HCT116 (cell line): ENCODE results near the gene RANGAP1. TPM values are rescaled to one million over a fixed set of nuclear protein-coding genes. Genes with fewer than 3 reads are reported as not detected.

Source experiments
- ATAC-seq: fragments of 200-7000 bp; cut with Tn5 transposase; 2 replicates; pipeline ENCODE4 v1.9.1; 2020; ENCODE audit warnings: mild to moderate bottlenecking, moderate library complexity
- BruUV-seq: library from RNA; stranded (reverse); fragments of 400-500 nt; replicated peaks from 2 replicates; lab custom pipeline; 2021; lab: Mats Ljungman, UMichigan
- CTCF ChIA-PET: fragments of 300-600 bp; sonication (Branson Sonifier 250); formaldehyde crosslinking; loops from one replicate; lab custom pipeline; 2021; ENCODE audit warnings: antibody characterized with exemption; lab: Charles Lee
- POLR2A ChIA-PET: fragments of 300-600, 350-600 bp; sonication (Branson Sonifier 250); formaldehyde crosslinking; loops from one replicate; lab custom pipeline; 2021; ENCODE audit warnings: antibody characterized with exemption; lab: Charles Lee
- RAD21 ChIA-PET, 2 experiments: fragments of 300-600 bp; sonication (Branson Sonifier 250); formaldehyde crosslinking; loops; one replicate each; lab custom pipeline; 2023; ENCODE audit warnings: low total read pairs in 2 of 2; ENCODE audit not compliant: uncharacterized antibody in 2 of 2, unreplicated experiment in 2 of 2, low non-redundant PET in 1 of 2; lab: Charles Lee
- DNase-seq: peaks from one replicate; pipeline ENCODE4 v3.0.0-alpha.2; 2010; ENCODE audit warnings: low read depth, low spot score
- H2AFZ ChIP-seq: fragments of 200-600 bp; shearing (Covaris generic), sonication (generic); 2 replicates; pipeline ENCODE4 v1.6.1; 2017; ENCODE audit warnings: low read depth, mixed run types, mixed read lengths, antibody characterized with exemption, low read length; ENCODE audit not compliant: poor library complexity, severe bottlenecking
- H3K27ac ChIP-seq: 2 replicates; pipeline ENCODE4 v1.5.1; 2012; ENCODE audit warnings: low read depth, low read length
- H3K27me3 ChIP-seq: fragments of 200-600 bp; sonication (generic); 2 replicates; pipeline ENCODE4 v1.6.1; 2016; ENCODE audit warnings: mixed run types, low read length, mixed read lengths; ENCODE audit not compliant: insufficient read depth
- H3K36me3 ChIP-seq, 2 experiments: fragments of 200-500 bp in 1 of 2; fragments of 200-600 bp in 1 of 2; sonication (Bioruptor generic) in 1 of 2; sonication (generic) in 1 of 2; 2 replicates each; pipeline versions ENCODE4 v1.5.1 to v1.6.1; 2014 to 2016; ENCODE audit warnings: low read length in 2 of 2, inconsistent platforms in 1 of 2, mixed read lengths in 1 of 2, mixed run types in 1 of 2; ENCODE audit not compliant: insufficient read depth in 2 of 2, control insufficient read depth in 1 of 2
- H3K4me1 ChIP-seq, 2 experiments: fragments of 200-600 bp in 1 of 2; sonication (generic) in 1 of 2; 2 replicates each; pipeline versions ENCODE4 v1.5.1 to v1.6.1; 2012 to 2017; ENCODE audit warnings: low read length in 2 of 2, inconsistent platforms in 1 of 2, mild to moderate bottlenecking in 1 of 2, mixed read lengths in 1 of 2, mixed run types in 1 of 2, moderate library complexity in 1 of 2; ENCODE audit not compliant: insufficient read depth in 2 of 2, control insufficient read depth in 1 of 2
- H3K4me2 ChIP-seq: fragments of 200-600 bp; sonication (generic); 2 replicates; pipeline ENCODE4 v1.6.1; 2017; ENCODE audit warnings: mixed run types, low read length, mixed read lengths
- H3K4me3 ChIP-seq, 2 experiments: fragments of 200-600 bp in 1 of 2; sonication (generic) in 1 of 2; replicated peaks in 1 of 2; 2 replicates each; pipeline ENCODE4 v1.5.1; 2011 to 2016; ENCODE audit warnings: low read length in 2 of 2, control low read depth in 1 of 2, low read depth in 1 of 2, mild to moderate bottlenecking in 1 of 2, mixed read lengths in 1 of 2, mixed run types in 1 of 2
- H3K79me2 ChIP-seq: fragments of 200-600 bp; sonication (generic); 2 replicates; pipeline ENCODE4 v1.6.1; 2017; ENCODE audit warnings: mild to moderate bottlenecking, mixed run types, low read length, moderate library complexity, mixed read lengths; ENCODE audit not compliant: insufficient read depth
- H3K9ac ChIP-seq: fragments of 200-600 bp; sonication (generic); 2 replicates; pipeline ENCODE4 v1.6.1; 2016; ENCODE audit warnings: low read length, mixed read lengths
- H3K9me2 ChIP-seq: fragments of 200-600 bp; sonication (generic), shearing (Covaris generic); 2 replicates; pipeline ENCODE4 v1.6.1; 2017; ENCODE audit warnings: mixed run types, mild to moderate bottlenecking, moderate library complexity; ENCODE audit not compliant: insufficient read depth
- H3K9me3 ChIP-seq, 2 experiments: fragments of 200-500 bp in 1 of 2; fragments of 200-600 bp in 1 of 2; sonication (Bioruptor generic) in 1 of 2; sonication (generic) in 1 of 2; 2 replicates each; pipeline ENCODE4 v1.6.1; 2014 to 2017; ENCODE audit warnings: low read length in 2 of 2, mixed read lengths in 2 of 2, inconsistent platforms in 1 of 2, low read depth in 1 of 2, mild to moderate bottlenecking in 1 of 2, mixed run types in 1 of 2, moderate library complexity in 1 of 2; ENCODE audit not compliant: control insufficient read depth in 1 of 2, insufficient read depth in 1 of 2
- H4K20me1 ChIP-seq: fragments of 200-600 bp; sonication (generic), shearing (Covaris generic); 2 replicates; pipeline ENCODE4 v1.6.1; 2017; ENCODE audit warnings: mixed run types, mild to moderate bottlenecking, moderate library complexity; ENCODE audit not compliant: insufficient read depth
- CBX3 ChIP-seq: IDR thresholded peaks from 2 replicates; pipeline ENCODE4 v1.6.1; 2012; ENCODE audit warnings: low read depth
- EZH2 ChIP-seq: fragments of 200-600 bp; sonication (generic); IDR thresholded peaks from 2 replicates; pipeline ENCODE4 v1.6.1; 2017; ENCODE audit warnings: antibody characterized with exemption, mixed run types
- EZH2phosphoT487 ChIP-seq: fragments of 200-600 bp; IDR thresholded peaks from 2 replicates; pipeline ENCODE4 v1.6.1; 2018; ENCODE audit warnings: antibody characterized with exemption, borderline replicate concordance
- FOSL1 ChIP-seq: IDR thresholded peaks from 2 replicates; pipeline ENCODE4 v1.6.1; 2012; ENCODE audit warnings: low read depth
- JUND ChIP-seq: IDR thresholded peaks from 2 replicates; pipeline ENCODE4 v1.6.1; 2012
- POLR2A ChIP-seq: IDR thresholded peaks from 2 replicates; pipeline ENCODE4 v1.7.0; 2011; ENCODE audit warnings: borderline replicate concordance; ENCODE audit not compliant: insufficient read depth, insufficient read length; ENCODE audit errors: extremely low read depth
- RAD21 ChIP-seq: IDR thresholded peaks from 2 replicates; pipeline ENCODE4 v1.6.1; 2012; ENCODE audit warnings: low read depth, mild to moderate bottlenecking
- SP1 ChIP-seq: IDR thresholded peaks from 2 replicates; pipeline ENCODE4 v1.6.1; 2012; ENCODE audit warnings: low read depth
- SRF ChIP-seq: IDR thresholded peaks from 2 replicates; pipeline ENCODE4 v1.6.1; 2012; ENCODE audit warnings: low read depth
- TCF7L2 ChIP-seq: IDR thresholded peaks from 2 replicates; pipeline ENCODE4 v1.7.0; 2011; ENCODE audit warnings: borderline replicate concordance, inconsistent platforms; ENCODE audit not compliant: insufficient read depth, insufficient read length; ENCODE audit errors: extremely low read depth
- YY1 ChIP-seq: IDR thresholded peaks from 2 replicates; pipeline ENCODE4 v1.6.1; 2011; ENCODE audit warnings: low read length, low read depth, moderate library complexity, mild to moderate bottlenecking; ENCODE audit not compliant: insufficient replicate concordance; ENCODE audit errors: extremely low read depth
- ZFX ChIP-seq: fragments of 450-650 bp; IDR thresholded peaks from 2 replicates; pipeline ENCODE4 v1.6.1; 2017
- ZNF274 ChIP-seq: fragments of 200-500 bp; sonication (Bioruptor generic); IDR thresholded peaks from 2 replicates; pipeline ENCODE4 v1.6.1; 2014; ENCODE audit warnings: mild to moderate bottlenecking, low read depth, low read length, inconsistent platforms
- intact Hi-C: fragments of 100-400 bp; cut with micrococcal nuclease; formaldehyde crosslinking; loops from 2 replicates; pipeline ENCODE4 v1.10.0; 2022
- total RNA-seq: library from RNA; stranded (reverse); gene quantifications from one replicate; pipeline ENCODE4 v1.2.1, GENCODE V29; 2021; ENCODE audit not compliant: unreplicated experiment
- TF ChIP-seq, protein P1 (sequence below): IDR thresholded peaks from 2 replicates; pipeline ENCODE4 v1.6.1; 2012; ENCODE audit warnings: low read depth
- TF ChIP-seq, protein P2 (sequence below): IDR thresholded peaks from 2 replicates; pipeline ENCODE4 v1.6.1; 2012
- TF ChIP-seq, protein P3 (sequence below): IDR thresholded peaks from 2 replicates; pipeline ENCODE4 v1.6.1; 2011; ENCODE audit warnings: mild to moderate bottlenecking, low read length, moderate library complexity; ENCODE audit not compliant: insufficient replicate concordance; ENCODE audit errors: extremely low read depth

RANGAP1 gene
- total RNA-seq, 1 experiment from 2014 or later = 121 TPM

DNA sequence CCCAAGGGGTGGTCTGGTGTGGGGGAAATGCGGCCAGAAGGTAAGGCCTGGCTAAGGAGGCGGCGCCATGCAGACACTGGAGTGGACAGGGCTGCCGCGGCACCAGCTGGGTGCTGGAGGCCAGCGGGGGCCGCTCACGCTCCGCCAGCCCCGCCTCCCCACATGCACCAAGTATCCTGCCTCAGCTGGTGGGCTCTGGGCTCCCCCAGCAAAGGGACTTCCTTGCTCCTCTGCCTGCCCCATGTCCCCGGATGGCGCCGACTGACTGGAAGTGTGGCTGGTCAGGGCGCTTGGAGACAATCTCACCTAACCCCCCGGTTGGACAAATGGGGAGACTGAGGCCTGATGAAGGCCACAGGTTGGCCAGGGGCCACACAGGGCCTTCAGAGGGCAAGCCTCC, 37.7 kb downstream of the RANGAP1 start:
- Histone ChIP-seq H3K9ac (no peak overlapping the region), H3K4me1 (no peaks in the 10 kb centered on the region), H2AFZ (no peak overlapping the region), H3K27me3 (no peaks in the 10 kb centered on the region), H3K4me2 (no peak overlapping the region), H4K20me1 (no peaks in the 10 kb centered on the region), H3K79me2 (0 out of 2 replicates have a peak, but pooled peaks cover 3% of the 10 kb centered on the region), H3K36me3 (peaks cover 33 to 71% of the 10 kb centered on the region in 2 experiments), H3K9me2 (no peaks in the 10 kb centered on the region), H3K9me3 (no peaks in the 10 kb centered on the region), H3K4me3 (no peak overlapping the region), H3K27ac (no peak overlapping the region)
- DNase-seq = no peak
- ChIA-PET RAD21 (no interaction called here), CTCF (no interaction called here), POLR2A (interaction anchor here (0.5 kb wide), 1 partner anchor 11 kb away, joined by 3 read pairs; no protein-coding TSS in a partner anchor)
- BruUV-seq = no TSS peak
- no peak for ATAC-seq
- intact Hi-C loops = no loop called here
- TF ChIP-seq TCF7L2 (no peak), ZNF274 (no peak), ZFX (no peak), SP1 (no peak), YY1 (no peak), EZH2phosphoT487 (no peak), POLR2A (no peak), JUND (no peak), EZH2 (no peak), RAD21 (no peak), CBX3 (no peak), SRF (no peak), FOSL1 (no peak)
- TF ChIP-seq, protein P1, sequence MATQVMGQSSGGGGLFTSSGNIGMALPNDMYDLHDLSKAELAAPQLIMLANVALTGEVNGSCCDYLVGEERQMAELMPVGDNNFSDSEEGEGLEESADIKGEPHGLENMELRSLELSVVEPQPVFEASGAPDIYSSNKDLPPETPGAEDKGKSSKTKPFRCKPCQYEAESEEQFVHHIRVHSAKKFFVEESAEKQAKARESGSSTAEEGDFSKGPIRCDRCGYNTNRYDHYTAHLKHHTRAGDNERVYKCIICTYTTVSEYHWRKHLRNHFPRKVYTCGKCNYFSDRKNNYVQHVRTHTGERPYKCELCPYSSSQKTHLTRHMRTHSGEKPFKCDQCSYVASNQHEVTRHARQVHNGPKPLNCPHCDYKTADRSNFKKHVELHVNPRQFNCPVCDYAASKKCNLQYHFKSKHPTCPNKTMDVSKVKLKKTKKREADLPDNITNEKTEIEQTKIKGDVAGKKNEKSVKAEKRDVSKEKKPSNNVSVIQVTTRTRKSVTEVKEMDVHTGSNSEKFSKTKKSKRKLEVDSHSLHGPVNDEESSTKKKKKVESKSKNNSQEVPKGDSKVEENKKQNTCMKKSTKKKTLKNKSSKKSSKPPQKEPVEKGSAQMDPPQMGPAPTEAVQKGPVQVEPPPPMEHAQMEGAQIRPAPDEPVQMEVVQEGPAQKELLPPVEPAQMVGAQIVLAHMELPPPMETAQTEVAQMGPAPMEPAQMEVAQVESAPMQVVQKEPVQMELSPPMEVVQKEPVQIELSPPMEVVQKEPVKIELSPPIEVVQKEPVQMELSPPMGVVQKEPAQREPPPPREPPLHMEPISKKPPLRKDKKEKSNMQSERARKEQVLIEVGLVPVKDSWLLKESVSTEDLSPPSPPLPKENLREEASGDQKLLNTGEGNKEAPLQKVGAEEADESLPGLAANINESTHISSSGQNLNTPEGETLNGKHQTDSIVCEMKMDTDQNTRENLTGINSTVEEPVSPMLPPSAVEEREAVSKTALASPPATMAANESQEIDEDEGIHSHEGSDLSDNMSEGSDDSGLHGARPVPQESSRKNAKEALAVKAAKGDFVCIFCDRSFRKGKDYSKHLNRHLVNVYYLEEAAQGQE = no peak
- TF ChIP-seq, protein P2, sequence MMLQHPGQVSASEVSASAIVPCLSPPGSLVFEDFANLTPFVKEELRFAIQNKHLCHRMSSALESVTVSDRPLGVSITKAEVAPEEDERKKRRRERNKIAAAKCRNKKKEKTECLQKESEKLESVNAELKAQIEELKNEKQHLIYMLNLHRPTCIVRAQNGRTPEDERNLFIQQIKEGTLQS = no peak
- TF ChIP-seq, protein P3, sequence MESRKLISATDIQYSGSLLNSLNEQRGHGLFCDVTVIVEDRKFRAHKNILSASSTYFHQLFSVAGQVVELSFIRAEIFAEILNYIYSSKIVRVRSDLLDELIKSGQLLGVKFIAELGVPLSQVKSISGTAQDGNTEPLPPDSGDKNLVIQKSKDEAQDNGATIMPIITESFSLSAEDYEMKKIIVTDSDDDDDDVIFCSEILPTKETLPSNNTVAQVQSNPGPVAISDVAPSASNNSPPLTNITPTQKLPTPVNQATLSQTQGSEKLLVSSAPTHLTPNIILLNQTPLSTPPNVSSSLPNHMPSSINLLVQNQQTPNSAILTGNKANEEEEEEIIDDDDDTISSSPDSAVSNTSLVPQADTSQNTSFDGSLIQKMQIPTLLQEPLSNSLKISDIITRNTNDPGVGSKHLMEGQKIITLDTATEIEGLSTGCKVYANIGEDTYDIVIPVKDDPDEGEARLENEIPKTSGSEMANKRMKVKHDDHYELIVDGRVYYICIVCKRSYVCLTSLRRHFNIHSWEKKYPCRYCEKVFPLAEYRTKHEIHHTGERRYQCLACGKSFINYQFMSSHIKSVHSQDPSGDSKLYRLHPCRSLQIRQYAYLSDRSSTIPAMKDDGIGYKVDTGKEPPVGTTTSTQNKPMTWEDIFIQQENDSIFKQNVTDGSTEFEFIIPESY = no peak
